Peyer's patch (tissue), 4 donors: ENCODE measurements around the gene PPT2. TPM values are rescaled to one million over a fixed set of nuclear protein-coding genes. Genes with fewer than 3 reads are reported as not detected.
A peak's percentile ranks its signal among the peaks of the same experiment; 100 is the strongest.

Experiments used
- DNase-seq, 3 donors: peaks; one replicate each; pipeline ENCODE4 v3.0.0-alpha.2; 2017 to 2019
- H3K27ac ChIP-seq, 4 donors: fragments of 200-600 bp; sonication (generic); one replicate each; pipeline ENCODE4 v1.5.1; 2016 to 2019
- H3K27me3 ChIP-seq, 2 donors: fragments of 200-600 bp; sonication (generic); one replicate each; pipeline ENCODE4 v1.5.1; 2019
- H3K36me3 ChIP-seq, 3 donors: fragments of 200-600 bp; sonication (generic); one replicate each; pipeline ENCODE4 v1.5.1; 2016 to 2019
- H3K4me1 ChIP-seq, 4 donors: fragments of 200-600 bp; sonication (generic); one replicate each; pipeline ENCODE4 v1.5.1; 2016 to 2019
- H3K4me3 ChIP-seq, 4 donors: fragments of 200-600 bp; sonication (generic); 1 replicate in 3 of 4; 2 replicates in 1 of 4; pipeline ENCODE4 v1.5.1; 2016 to 2019; ENCODE audit warnings: mild to moderate bottlenecking in 1 of 4
- H3K9me3 ChIP-seq, 4 donors: fragments of 200-600 bp; sonication (generic); one replicate each; pipeline ENCODE4 v1.5.1; 2016 to 2019; ENCODE audit warnings: mild to moderate bottlenecking in 1 of 4
- POLR2A ChIP-seq, 2 donors: fragments of 450-650 bp; IDR thresholded peaks; one replicate each; pipeline ENCODE4 v1.5.1; 2017; ENCODE audit warnings: antibody characterized with exemption in 2 of 2, mild to moderate bottlenecking in 2 of 2, moderate library complexity in 2 of 2
- total RNA-seq, 4 donors: library from RNA; depleted of rRNA; stranded (reverse); fragments of >200 nt; gene quantifications; one replicate each; pipeline ENCODE4 v1.1.0, GENCODE V29; 2016
- TF ChIP-seq, protein P1 (sequence below), 6 experiments: fragments of 450-650 bp in 4 of 6; fragments of 200-600 bp in 2 of 6; sonication (generic) in 1 of 6; IDR thresholded peaks; one replicate each; pipeline ENCODE4 v1.5.1; 2017 to 2019; ENCODE audit warnings: antibody characterized with exemption in 6 of 6, mild to moderate bottlenecking in 3 of 6, moderate library complexity in 1 of 6

The PPT2 gene
- total RNA-seq, 4 donors from 2014 or later: 7.4 to 121 (median 26.9) TPM

DNA sequence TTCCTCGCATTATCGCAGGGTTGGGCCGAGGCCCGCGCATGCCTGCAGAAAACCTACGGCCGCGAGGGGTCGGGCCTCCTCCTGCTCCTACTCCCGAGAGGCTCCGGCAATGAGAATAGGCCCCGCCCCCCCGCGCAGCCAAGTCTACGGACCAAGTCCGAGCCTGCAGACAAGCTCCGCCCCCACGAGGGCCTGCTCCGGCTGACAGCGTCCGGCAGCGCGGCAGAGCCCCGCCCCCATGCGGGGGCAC, 41.6 kb downstream of the PPT2 start:
- no peaks in the 10 kb centered on the region for H3K9me3 ChIP-seq
- TF ChIP-seq POLR2A (IDR thresholded peaks at IDR 0.05): no peak
- TF ChIP-seq, protein P1, sequence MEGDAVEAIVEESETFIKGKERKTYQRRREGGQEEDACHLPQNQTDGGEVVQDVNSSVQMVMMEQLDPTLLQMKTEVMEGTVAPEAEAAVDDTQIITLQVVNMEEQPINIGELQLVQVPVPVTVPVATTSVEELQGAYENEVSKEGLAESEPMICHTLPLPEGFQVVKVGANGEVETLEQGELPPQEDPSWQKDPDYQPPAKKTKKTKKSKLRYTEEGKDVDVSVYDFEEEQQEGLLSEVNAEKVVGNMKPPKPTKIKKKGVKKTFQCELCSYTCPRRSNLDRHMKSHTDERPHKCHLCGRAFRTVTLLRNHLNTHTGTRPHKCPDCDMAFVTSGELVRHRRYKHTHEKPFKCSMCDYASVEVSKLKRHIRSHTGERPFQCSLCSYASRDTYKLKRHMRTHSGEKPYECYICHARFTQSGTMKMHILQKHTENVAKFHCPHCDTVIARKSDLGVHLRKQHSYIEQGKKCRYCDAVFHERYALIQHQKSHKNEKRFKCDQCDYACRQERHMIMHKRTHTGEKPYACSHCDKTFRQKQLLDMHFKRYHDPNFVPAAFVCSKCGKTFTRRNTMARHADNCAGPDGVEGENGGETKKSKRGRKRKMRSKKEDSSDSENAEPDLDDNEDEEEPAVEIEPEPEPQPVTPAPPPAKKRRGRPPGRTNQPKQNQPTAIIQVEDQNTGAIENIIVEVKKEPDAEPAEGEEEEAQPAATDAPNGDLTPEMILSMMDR (IDR thresholded peaks at IDR 0.05): peak; percentile 56 to 82 (median 67)
- DNase-seq: peak; percentile 100
- H3K27me3 ChIP-seq: no peaks in the 10 kb centered on the region
- H3K4me1 ChIP-seq: peaks cover 3 to 38% (median 8%) of the 10 kb centered on the region in 4 donors
- no peaks in the 10 kb centered on the region for H3K36me3 ChIP-seq
- peak overlapping the region; percentile 94 to 99 (median 98) for H3K27ac ChIP-seq
- peak overlapping the region; percentile 69 to 80 (median 74) for H3K4me3 ChIP-seq

DNA sequence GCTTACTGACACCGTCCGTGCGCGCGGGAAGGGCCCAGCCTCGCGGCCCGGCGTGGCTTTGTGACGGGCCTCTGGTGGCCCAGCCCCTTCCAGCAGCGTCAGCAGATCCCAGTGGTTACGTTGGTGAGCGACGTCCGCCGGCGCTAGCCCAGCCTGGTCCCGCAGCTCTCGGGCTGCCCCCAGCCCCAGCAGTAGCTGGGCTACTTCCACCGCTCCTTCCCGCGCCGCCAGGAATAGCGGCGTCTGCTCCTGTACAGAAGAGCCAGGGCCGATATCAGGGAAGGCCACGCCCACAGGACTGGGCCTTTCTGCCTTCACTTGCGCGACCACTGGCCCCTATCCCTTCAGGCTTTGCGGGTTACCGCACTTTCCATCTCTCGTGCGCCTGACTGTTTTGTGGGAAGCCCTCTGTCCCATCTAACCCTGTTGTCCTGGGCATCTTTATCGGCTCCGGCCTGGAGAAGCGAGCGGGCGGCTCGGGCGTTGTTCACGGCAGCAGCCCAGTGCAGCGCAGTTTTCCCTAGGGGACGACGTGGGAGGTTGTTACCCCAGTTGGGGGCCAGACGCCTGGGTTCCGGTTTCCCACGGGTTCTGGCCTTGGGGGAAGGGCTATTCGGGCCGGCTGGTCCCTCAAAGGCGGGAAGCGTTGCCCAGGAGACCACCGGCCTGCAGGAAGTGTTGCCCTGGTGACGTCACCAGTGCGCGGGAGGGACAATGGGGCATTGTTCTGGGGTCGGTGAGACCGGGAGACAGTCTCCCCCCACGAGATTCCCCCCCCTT, 42.2 kb downstream of the PPT2 start:
- peak; percentile 85 to 94 (median 92) for DNase-seq
- peak overlapping the region; percentile 69 to 80 (median 74) for H3K4me3 ChIP-seq
- no peaks in the 10 kb centered on the region for H3K36me3 ChIP-seq
- H3K27ac ChIP-seq: peak overlapping the region; percentile 94 to 99 (median 98)
- H3K27me3 ChIP-seq: no peaks in the 10 kb centered on the region
- no peaks in the 10 kb centered on the region for H3K9me3 ChIP-seq
- TF ChIP-seq POLR2A (IDR thresholded peaks at IDR 0.05): peak; percentile 98
- TF ChIP-seq, protein P1 (IDR thresholded peaks at IDR 0.05): no peak
- peaks cover 3 to 33% (median 8%) of the 10 kb centered on the region in 4 donors for H3K4me1 ChIP-seq

DNA sequence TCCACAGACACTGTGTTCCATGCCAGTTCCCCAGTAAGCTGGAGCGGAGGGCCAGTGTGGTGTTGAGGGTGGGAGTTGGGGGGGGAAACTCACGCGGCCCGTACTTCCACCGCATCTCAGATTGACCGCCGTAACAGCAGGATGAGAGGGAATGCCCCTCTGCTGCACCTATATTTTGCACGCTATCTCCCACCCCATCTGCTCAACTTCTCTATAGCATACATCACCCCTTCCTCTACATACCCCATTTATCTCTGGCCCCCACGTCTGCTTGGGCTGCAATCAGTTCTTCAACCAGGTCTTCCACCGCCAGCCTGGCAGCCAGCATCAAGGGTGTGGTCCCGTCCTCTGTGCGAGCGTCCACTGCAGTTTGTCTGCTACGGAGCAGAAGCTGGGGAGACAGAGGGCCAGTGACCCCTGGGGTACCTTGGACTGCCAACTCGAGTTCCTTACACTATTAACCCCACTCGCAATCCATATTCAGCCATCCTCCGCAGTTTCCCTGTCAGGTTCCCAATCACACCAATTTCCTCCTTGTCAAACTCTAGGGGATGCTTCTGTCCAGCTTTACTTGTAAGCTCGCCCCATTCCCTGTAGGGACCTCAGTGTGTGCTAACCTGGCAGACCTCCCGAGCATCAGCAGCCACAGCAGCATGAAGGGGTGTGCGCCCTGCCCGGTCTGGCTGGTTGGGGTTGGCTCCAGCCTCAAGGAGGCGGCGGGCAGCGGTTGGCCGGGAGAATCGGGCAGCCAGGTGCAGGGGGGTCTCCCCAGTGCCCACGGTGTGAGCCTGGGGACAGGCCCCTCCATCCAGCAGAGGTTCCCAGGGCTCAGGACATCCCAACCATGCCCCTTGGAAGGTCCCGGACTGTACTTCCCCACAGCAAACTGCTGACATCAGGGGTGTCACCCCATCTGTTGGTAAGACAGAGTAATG, 43.0 kb downstream of the PPT2 start:
- TF ChIP-seq POLR2A (IDR thresholded peaks at IDR 0.05): no peak
- TF ChIP-seq, protein P1 (IDR thresholded peaks at IDR 0.05): no peak
- Histone ChIP-seq H3K9me3 (no peaks in the 10 kb centered on the region), H3K36me3 (no peaks in the 10 kb centered on the region), H3K27ac (peak overlapping the region; percentile 94 to 99 (median 98)), H3K4me3 (peak overlapping the region; percentile 69 to 80 (median 74)), H3K4me1 (peaks cover 3 to 24% (median 6%) of the 10 kb centered on the region in 4 donors), H3K27me3 (no peaks in the 10 kb centered on the region)
- peak in 1 of 3 donors; percentile 65 for DNase-seq

DNA sequence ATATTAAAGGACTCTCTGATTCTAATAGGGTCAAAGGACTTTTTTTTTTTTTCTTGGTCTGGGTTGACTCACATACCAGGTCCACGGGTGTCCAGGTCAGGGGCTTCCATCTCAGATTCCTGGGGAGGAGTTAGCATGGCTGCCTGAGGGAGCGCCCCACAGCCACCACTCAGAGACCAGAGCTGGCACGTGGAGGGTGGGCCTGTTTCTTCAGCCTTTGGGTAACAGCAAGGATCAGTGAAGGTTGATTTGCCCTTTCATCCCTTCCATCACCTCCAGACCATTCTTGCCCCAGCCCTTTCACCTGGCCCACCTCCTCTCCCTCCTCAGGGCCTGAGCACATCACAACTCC, 44.4 kb downstream of the PPT2 start:
- Histone ChIP-seq H3K9me3 (no peaks in the 10 kb centered on the region), H3K27ac (no peak overlapping the region), H3K36me3 (no peaks in the 10 kb centered on the region), H3K27me3 (no peaks in the 10 kb centered on the region), H3K4me3 (no peak overlapping the region), H3K4me1 (peaks cover 1 to 17% (median 3%) of the 10 kb centered on the region in 4 donors)
- DNase-seq: no peak
- TF ChIP-seq POLR2A (IDR thresholded peaks at IDR 0.05): no peak
- TF ChIP-seq, protein P1 (IDR thresholded peaks at IDR 0.05): no peak

DNA sequence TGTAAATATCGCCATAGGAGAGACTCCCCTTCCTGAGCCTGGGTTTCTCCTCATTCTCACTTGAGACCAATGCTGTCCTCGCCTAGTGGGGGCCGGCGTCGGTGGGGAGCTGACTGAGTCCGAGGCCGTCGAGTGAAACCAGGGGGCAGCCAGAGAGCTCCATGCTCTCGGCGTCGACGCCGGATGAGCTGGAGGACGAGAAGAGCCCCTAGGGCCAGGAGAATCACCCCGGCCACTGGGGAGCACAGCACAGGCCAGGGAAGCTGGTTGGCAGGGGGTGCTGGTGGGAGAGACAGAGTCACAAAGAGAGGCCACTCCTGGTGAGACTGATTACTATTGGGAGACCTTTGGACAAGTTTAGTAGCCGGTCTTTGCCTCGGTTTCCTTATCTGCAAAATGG, 44.9 kb downstream of the PPT2 start:
- Histone ChIP-seq H3K9me3 (no peaks in the 10 kb centered on the region), H3K36me3 (no peaks in the 10 kb centered on the region), H3K4me1 (peaks cover 0 to 17% (median 2%) of the 10 kb centered on the region in 4 donors), H3K27me3 (no peaks in the 10 kb centered on the region), H3K27ac (no peak overlapping the region), H3K4me3 (no peak overlapping the region)
- DNase-seq: no peak
- TF ChIP-seq POLR2A (IDR thresholded peaks at IDR 0.05): no peak
- TF ChIP-seq, protein P1 (IDR thresholded peaks at IDR 0.05): no peak
